Measurements from ENCODE around the gene KIRREL3. TPM values are rescaled to one million over a fixed set of nuclear protein-coding genes. Genes with fewer than 3 reads are reported as not detected.

KIRREL3 gene
- total RNA-seq, 1 experiment from 2014 or later = 0.44 TPM

- no TSS peak for BruUV-seq (replicated peaks)
- ATAC-seq = no peak
- Histone ChIP-seq H3K9me3 (ENCODE audit: low read length) (no peaks in the 10 kb centered on the region), H3K27ac (ENCODE audit: low read length) (no peak overlapping the region), H3K27me3 (ENCODE audit: low read length) (peaks cover 87% of the 10 kb centered on the region), H4K20me1 (ENCODE audit: low read length) (no peaks in the 10 kb centered on the region), H3K9ac (ENCODE audit: low read length) (no peak overlapping the region), H3K4me3 (ENCODE audit: low read length) (no peak overlapping the region), H3F3A (ENCODE audit: low read length, unreplicated experiment) (no peaks in the 10 kb centered on the region), H3K4me2 (ENCODE audit: low read length) (no peak overlapping the region), H3K36me3 (ENCODE audit: low read depth, low read length) (no peaks in the 10 kb centered on the region), H3K4me1 (ENCODE audit: insufficient read depth, low read length) (no peaks in the 10 kb centered on the region), H3K9me2 (replicated peaks; ENCODE audit: low read length) (no peaks in the 10 kb centered on the region), H2AFZ (ENCODE audit: low read length) (no peak overlapping the region), H3K79me2 (ENCODE audit: low read length) (no peaks in the 10 kb centered on the region)
- no peak for TF ChIP-seq EZH2 (IDR thresholded peaks at IDR 0.05; ENCODE audit: low read length, unreplicated experiment)
- no peak for TF ChIP-seq CTCF (conservative IDR thresholded peaks at IDR 0.05; ENCODE audit: low read depth, low read length)
- no peak for TF ChIP-seq EZH2phosphoT487 (IDR thresholded peaks at IDR 0.05; ENCODE audit: borderline replicate concordance, low read length)
- DNase-seq = no peak
- ChIA-PET CTCF (no interaction called here), POLR2A (ENCODE audit: unreplicated experiment) (no interaction called here)
- intact Hi-C loops (cut with micrococcal nuclease) = no loop called here
Measured at GRCh38 chr11:126637795-126638175, 362.8 kb downstream of the KIRREL3 start.

- no peak for ATAC-seq
- TF ChIP-seq CTCF (conservative IDR thresholded peaks at IDR 0.05; ENCODE audit: low read depth, low read length) (no peak), EZH2 (IDR thresholded peaks at IDR 0.05; ENCODE audit: low read length, unreplicated experiment) (no peak), EZH2phosphoT487 (IDR thresholded peaks at IDR 0.05; ENCODE audit: borderline replicate concordance, low read length) (no peak)
- no peaks in the 10 kb centered on the region for H3K79me2 ChIP-seq (ENCODE audit: low read length)
- H3K9me2 ChIP-seq (replicated peaks; ENCODE audit: low read length) = no peaks in the 10 kb centered on the region
- ChIA-PET POLR2A (ENCODE audit: unreplicated experiment) (no interaction called here), CTCF (no interaction called here)
- BruUV-seq (replicated peaks) = no TSS peak
- H3F3A ChIP-seq (ENCODE audit: low read length, unreplicated experiment) = no peaks in the 10 kb centered on the region
- no peak overlapping the region for H3K4me3 ChIP-seq (ENCODE audit: low read length)
- no peak for DNase-seq
- H2AFZ ChIP-seq (ENCODE audit: low read length) = no peak overlapping the region
- H3K27me3 ChIP-seq (ENCODE audit: low read length) = peaks cover 92% of the 10 kb centered on the region
- H3K9me3 ChIP-seq (ENCODE audit: low read length) = no peaks in the 10 kb centered on the region
- no peak overlapping the region for H3K4me2 ChIP-seq (ENCODE audit: low read length)
- H3K27ac ChIP-seq (ENCODE audit: low read length) = no peak overlapping the region
- no peak overlapping the region for H3K9ac ChIP-seq (ENCODE audit: low read length)
- H3K4me1 ChIP-seq (ENCODE audit: insufficient read depth, low read length) = no peaks in the 10 kb centered on the region
- intact Hi-C loops (cut with micrococcal nuclease) = no loop called here
- H3K36me3 ChIP-seq (ENCODE audit: low read depth, low read length) = no peaks in the 10 kb centered on the region
- H4K20me1 ChIP-seq (ENCODE audit: low read length) = no peaks in the 10 kb centered on the region
Measured at GRCh38 chr11:126636911-126637794, 363.4 kb downstream of the KIRREL3 start.

- Histone ChIP-seq H3K79me2 (ENCODE audit: low read length) (no peaks in the 10 kb centered on the region), H3K9me2 (replicated peaks; ENCODE audit: low read length) (no peaks in the 10 kb centered on the region), H3K36me3 (ENCODE audit: low read depth, low read length) (no peaks in the 10 kb centered on the region), H3K9ac (ENCODE audit: low read length) (no peak overlapping the region), H3K4me3 (ENCODE audit: low read length) (no peak overlapping the region), H2AFZ (ENCODE audit: low read length) (no peak overlapping the region), H4K20me1 (ENCODE audit: low read length) (no peaks in the 10 kb centered on the region), H3F3A (ENCODE audit: low read length, unreplicated experiment) (no peaks in the 10 kb centered on the region), H3K27me3 (ENCODE audit: low read length) (peaks cover 93% of the 10 kb centered on the region), H3K4me2 (ENCODE audit: low read length) (no peak overlapping the region), H3K4me1 (ENCODE audit: insufficient read depth, low read length) (no peaks in the 10 kb centered on the region), H3K27ac (ENCODE audit: low read length) (no peak overlapping the region), H3K9me3 (ENCODE audit: low read length) (no peaks in the 10 kb centered on the region)
- ChIA-PET POLR2A (ENCODE audit: unreplicated experiment) (no interaction called here), CTCF (no interaction called here)
- ATAC-seq (no peak), DNase-seq (no peak)
- intact Hi-C loops (cut with micrococcal nuclease) = no loop called here
- TF ChIP-seq CTCF (conservative IDR thresholded peaks at IDR 0.05; ENCODE audit: low read depth, low read length) (no peak), EZH2 (IDR thresholded peaks at IDR 0.05; ENCODE audit: low read length, unreplicated experiment) (no peak), EZH2phosphoT487 (IDR thresholded peaks at IDR 0.05; ENCODE audit: borderline replicate concordance, low read length) (no peak)
- BruUV-seq (replicated peaks) = no TSS peak
Measured at GRCh38 chr11:126635511-126635910, 365.1 kb downstream of the KIRREL3 start.

Data from PC-3 (cell line).